ENCODE results near the gene ACLY. TPM values are rescaled to one million over a fixed set of nuclear protein-coding genes. Genes with fewer than 3 reads are reported as not detected.

ACLY gene
- total and polyA plus RNA-seq, 2 of the 13 experiments (the other 11 are each of a cell fraction or from before 2014, with no cell fraction given), result 111 to 218 TPM

- no peak for TF ChIP-seq RERE (CRISPR knock-in tag; IDR thresholded peaks at IDR 0.05; ENCODE audit: low read depth)
- no peak for TF ChIP-seq ZNF205 (CRISPR knock-in tag; IDR thresholded peaks at IDR 0.05)
- no peak; the same call in 1 of the 2 replicates for TF ChIP-seq ZBTB25 (CRISPR knock-in tag; IDR thresholded peaks at IDR 0.05)
- TF ChIP-seq CENPX (CRISPR knock-in tag; IDR thresholded peaks at IDR 0.05), result no peak
- peak; percentile 1 for TF ChIP-seq TAF15 (IDR thresholded peaks at IDR 0.05; ENCODE audit: low read depth, low read length, poor library complexity, severe bottlenecking)
- TF ChIP-seq ZBTB10 (CRISPR knock-in tag; IDR thresholded peaks at IDR 0.05; ENCODE audit: borderline replicate concordance), result no peak
- TF ChIP-seq IKZF1 (IDR thresholded peaks at IDR 0.05), result no peak
- no peak; the same call in 1 of the 2 replicates for TF ChIP-seq ZNF253 (CRISPR knock-in tag; IDR thresholded peaks at IDR 0.05; ENCODE audit: borderline replicate concordance)
- no peak for TF ChIP-seq SMAD1 (CRISPR knock-in tag; IDR thresholded peaks at IDR 0.05; ENCODE audit: borderline replicate concordance, low read depth)
- 0 out of 2 replicates have a peak, but pooled peaks have one; percentile 5 for TF ChIP-seq CTCF (CRISPR knock-in tag; IDR thresholded peaks at IDR 0.05)
- no peak for TF ChIP-seq BRCA1 (CRISPR knock-in tag; IDR thresholded peaks at IDR 0.05)
- TF ChIP-seq CHD4 (IDR thresholded peaks at IDR 0.05; ENCODE audit: borderline replicate concordance, low read length), result no peak
- TF ChIP-seq KLF9 (CRISPR knock-in tag; IDR thresholded peaks at IDR 0.05; ENCODE audit: low read depth), result 0 out of 2 replicates have a peak, but pooled peaks have one; percentile 22
- TF ChIP-seq KLF12 (CRISPR knock-in tag; IDR thresholded peaks at IDR 0.05; ENCODE audit: borderline replicate concordance), result no peak
- TF ChIP-seq CCAR2 (optimal IDR thresholded peaks at IDR 0.05; ENCODE audit: low read depth, low read length), result no peak
- TF ChIP-seq KAT7 (CRISPR knock-in tag; IDR thresholded peaks at IDR 0.05; ENCODE audit: borderline replicate concordance), result no peak; the same call in 1 of the 2 replicates
- TF ChIP-seq ATRX (CRISPR knock-in tag; IDR thresholded peaks at IDR 0.05; ENCODE audit: borderline replicate concordance), result no peak
- TF ChIP-seq ZNF773 (CRISPR knock-in tag; IDR thresholded peaks at IDR 0.05; ENCODE audit: borderline replicate concordance), result no peak
- TF ChIP-seq SIN3A (IDR thresholded peaks at IDR 0.05; ENCODE audit: borderline replicate concordance, low read depth, low read length), result peak; percentile 68; the same call in 1 of the 2 replicates
Observed at GRCh38 chr17:41917679-41918313, 955 bp downstream of the ACLY start (continued).

Measured in HepG2 (cell line).